A204.1 (cell line): ENCODE measurements around the gene BANF1.
"Not testable (repeated sequence)": the region's sequence is repeated elsewhere in the genome, so short reads cannot be mapped to it uniquely, and the experiment has no call there.

Source experiments
- FAIRE-seq: peaks from 2 replicates; lab custom pipeline; 2012; peaks lifted over from hg19 to GRCh38; lab: Jason Lieb, UNC

BANF1 gene

GRCh38 chr11:66011239-66011784 lies 9.0 kb downstream of the BANF1 start:
- no peak for FAIRE-seq

DNA sequence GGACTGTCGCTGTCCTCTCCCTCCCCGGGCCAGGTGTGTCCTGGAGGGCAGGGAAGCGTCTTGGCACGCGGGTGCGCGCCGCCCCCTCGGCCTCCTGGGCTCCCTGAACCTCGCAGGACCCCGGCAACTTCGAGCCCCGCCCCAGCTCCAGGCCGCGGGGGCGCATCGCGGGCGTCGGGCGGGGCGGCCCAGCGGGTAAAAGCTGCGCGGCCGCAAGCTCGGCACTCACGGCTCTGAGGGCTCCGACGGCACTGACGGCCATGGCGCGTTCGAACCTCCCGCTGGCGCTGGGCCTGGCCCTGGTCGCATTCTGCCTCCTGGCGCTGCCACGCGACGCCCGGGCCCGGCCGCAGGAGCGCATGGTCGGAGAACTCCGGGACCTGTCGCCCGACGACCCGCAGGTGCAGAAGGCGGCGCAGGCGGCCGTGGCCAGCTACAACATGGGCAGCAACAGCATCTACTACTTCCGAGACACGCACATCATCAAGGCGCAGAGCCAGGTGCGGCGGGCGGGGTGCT lies 9.5 kb downstream of the BANF1 start, which contains the start of gene CST6:
Gene CST6 (plus strand): TSS at position 224 of the 519 bp plus-strand sequence. CDS start 37 bp downstream, at position 261.
- FAIRE-seq = no peak

DNA sequence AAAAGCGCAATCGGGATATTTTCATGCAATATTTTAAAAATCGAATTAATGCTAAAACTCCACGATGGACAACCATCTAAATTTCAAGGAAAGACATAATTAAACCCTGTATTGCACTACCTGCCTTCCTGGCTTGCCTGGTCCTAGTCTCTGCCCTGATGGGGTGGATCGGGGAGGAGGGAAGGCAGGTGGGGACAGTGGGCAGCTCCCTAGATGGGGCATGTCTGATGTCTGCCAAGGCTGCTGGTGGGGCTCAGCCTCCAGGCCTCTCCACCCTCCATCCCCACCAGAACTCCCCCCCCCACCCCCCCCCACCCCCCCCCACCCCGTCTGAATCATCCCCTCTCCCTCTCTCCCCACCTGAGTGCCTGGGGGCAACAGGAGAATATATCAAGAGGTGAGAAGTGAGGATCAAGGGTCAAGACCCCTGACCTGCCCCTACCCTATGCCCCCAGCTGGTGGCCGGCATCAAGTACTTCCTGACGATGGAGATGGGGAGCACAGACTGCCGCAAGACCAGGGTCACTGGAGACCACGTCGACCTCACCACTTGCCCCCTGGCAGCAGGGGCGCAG lies 10.2 kb downstream of the BANF1 start:
- no peak for FAIRE-seq

DNA sequence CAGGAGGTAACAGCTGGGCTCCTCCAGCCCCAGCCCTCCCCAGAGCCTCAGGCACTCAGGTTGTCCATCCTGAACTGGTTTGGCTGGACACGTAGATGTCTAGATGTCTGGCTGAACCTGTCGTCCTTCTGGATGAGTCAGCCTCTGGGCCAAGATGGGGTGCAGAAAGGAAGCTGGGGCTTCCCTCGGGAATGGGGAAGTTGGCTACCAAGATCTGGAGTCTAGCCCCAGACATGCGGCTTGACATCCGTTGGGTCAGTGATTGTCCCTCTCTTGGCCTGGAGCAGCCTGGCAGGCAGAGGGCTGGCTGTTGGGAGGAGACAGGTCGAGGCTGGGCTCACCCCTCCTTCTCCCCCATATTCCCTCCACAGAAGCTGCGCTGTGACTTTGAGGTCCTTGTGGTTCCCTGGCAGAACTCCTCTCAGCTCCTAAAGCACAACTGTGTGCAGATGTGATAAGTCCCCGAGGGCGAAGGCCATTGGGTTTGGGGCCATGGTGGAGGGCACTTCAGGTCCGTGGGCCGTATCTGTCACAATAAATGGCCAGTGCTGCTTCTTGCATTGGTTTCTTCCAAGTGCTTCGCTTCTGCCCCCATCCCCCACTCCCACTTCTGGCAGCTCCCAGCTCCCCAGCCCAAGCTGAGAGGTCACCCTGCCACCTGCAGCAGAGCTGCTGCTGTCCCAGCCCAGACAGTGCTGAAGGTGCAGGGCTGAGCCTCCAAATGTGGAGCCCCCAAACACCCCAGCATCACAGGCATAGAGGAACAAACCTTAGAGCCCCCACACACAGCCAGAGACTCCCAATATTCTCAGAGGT lies 10.9 kb downstream of the BANF1 start:
- no peak for FAIRE-seq

DNA sequence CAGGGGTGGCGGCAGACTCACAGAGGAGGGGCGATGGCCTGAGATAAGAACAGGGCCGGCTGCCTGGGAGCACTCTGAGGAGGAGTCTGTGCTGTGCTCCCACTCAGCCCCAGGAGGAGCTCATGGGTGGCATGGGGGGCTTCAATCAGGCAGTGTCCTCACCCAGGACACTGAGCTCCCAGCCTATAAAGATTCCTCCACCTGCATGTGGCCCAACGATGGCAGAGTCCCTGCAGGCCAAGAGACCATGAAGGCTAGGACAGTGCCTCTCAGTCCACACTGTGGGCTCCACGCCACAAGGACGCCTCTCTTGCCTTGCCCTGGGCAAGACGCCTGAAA lies 11.4 kb downstream of the BANF1 start:
- no peak for FAIRE-seq

GRCh38 chr11:66014804-66015453 lies 12.6 kb downstream of the BANF1 start:
- FAIRE-seq = no peak

DNA sequence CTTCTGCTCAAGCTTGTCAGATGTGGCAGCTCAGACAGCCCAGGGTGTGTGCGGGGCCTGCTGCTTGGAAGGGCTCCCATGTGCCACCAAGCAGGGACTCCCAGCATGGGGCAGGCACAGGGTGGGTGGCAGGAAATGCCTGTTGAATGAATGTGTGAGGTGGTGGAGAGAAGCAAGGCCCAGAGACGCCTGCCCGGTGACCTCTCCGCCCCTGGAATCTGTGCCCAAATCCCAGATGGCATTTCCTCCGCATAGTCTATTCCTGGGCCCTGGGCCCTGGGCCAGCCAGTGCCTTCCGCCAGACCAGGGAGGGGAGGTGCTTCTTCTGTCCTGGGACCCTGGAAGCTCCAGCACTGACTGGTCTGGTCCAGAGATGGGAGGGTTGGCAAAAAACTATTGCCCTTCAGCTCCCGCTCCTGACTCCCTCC lies 13.2 kb downstream of the BANF1 start:
- no peak for FAIRE-seq

DNA sequence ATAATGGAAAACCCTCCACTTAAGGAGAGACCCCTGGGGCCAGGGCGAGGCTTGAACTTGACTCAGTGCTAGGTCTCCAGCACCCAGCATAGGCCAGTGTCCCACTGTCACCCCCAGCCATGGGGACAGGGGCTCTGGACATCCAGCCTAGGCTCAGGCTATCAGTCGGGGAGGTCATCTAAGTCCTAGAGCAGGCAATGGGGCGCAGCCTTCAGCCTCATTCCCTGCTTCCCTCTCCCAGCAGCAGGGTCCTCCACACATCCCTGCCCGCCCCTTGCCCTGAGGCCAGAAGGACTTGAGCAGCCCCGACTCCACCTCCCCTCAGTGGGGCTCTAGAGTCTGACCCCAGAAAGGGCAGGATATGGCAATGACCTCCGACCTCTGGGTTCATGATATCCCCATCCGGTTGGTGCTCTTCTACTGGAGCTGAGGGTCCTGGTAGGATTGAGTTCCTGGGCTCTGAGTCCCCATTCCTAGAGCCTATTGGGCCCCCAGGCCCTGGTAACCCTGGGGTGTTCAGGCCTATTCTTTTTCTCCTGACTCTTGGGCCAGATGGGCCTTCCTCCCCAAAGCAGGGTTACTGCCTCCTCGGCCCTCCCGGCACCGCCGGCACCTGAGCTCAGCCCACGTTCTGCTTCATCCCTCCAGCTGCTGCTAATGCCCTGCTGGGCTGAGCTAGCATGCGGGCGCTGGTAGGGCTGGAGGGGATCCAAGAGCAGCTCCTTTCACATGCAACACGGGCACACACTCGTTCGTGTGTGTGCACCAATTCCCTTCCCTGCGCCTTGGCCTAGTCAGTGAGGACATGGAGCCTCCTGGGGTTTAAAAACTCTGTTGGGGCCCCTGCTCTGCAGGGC lies 13.9 kb downstream of the BANF1 start:
- FAIRE-seq = no peak

DNA sequence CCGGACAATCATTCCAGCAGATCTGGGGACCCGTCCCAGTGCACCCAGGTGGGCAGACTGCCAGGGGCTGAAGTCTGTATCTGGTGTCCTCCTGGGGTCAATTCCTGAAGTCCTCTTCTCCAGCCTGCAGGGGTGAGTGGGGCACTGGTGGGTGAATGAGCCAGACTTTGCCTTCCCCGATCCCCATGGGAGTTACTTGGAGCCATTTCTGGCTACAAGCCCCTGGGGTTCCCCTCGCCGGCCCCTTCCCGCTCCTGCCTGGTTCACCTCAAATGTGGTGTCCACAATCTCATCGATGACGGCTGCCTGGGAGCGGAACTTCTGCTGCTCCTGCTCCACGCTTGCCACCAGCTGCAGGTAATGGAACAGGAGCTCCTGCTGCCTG lies 14.5 kb downstream of the BANF1 start:
- FAIRE-seq = no peak

GRCh38 chr11:66017321-66017720 lies 15.0 kb downstream of the BANF1 start:
- FAIRE-seq = no peak

- FAIRE-seq = no peak
Observed at GRCh38 chr11:66020212-66020611, 17.9 kb downstream of the BANF1 start.

GRCh38 chr11:66020618-66021357 lies 18.5 kb downstream of the BANF1 start:
- no peak for FAIRE-seq

- no peak for FAIRE-seq
Observed at GRCh38 chr11:66022401-66023185, 20.3 kb downstream of the BANF1 start.

DNA sequence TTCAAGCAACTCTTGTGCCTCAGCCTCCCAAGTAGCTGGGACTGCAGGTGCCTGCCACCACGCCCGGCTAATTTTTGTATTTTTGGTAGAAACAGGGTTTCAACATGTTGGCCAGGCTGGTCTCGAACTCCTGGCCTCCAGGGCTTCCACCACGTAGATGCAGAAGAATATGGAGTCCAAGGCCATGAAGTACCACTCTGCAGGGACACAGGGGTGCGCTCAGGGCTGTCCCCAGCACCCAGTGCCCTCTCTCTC lies 20.8 kb downstream of the BANF1 start:
- FAIRE-seq = not testable (repeated sequence)

DNA sequence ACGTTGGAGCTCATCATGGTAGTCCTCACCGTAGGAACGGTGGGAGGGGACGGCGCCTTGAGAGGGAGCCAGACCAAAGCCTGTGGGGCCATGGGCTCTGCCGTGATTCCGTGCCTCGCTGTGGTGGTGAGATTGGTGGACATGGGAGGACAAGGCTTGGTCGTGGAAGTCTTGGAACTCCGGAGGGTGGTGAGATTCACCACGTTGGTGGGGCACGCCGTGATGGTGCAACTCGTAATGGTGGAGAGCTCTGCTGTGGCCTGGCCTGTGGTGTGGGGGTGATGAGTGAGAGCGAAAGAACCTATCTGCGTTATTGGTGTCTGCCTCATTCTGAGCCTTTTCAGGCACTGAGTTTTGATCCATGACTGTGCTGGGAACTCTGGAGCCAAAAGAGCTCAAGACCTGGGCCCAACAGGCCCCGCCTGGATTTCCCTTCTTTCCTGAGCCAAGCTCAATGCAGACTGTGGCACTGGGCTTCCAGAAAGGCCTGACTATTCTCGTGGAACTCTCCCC lies 23.8 kb downstream of the BANF1 start, which contains the start of gene CATSPER1:
Gene CATSPER1 (minus strand): TSS at position 463 of the 513 bp plus-strand sequence. CDS start 100 bp downstream, at position 363.
- no peak for FAIRE-seq

DNA sequence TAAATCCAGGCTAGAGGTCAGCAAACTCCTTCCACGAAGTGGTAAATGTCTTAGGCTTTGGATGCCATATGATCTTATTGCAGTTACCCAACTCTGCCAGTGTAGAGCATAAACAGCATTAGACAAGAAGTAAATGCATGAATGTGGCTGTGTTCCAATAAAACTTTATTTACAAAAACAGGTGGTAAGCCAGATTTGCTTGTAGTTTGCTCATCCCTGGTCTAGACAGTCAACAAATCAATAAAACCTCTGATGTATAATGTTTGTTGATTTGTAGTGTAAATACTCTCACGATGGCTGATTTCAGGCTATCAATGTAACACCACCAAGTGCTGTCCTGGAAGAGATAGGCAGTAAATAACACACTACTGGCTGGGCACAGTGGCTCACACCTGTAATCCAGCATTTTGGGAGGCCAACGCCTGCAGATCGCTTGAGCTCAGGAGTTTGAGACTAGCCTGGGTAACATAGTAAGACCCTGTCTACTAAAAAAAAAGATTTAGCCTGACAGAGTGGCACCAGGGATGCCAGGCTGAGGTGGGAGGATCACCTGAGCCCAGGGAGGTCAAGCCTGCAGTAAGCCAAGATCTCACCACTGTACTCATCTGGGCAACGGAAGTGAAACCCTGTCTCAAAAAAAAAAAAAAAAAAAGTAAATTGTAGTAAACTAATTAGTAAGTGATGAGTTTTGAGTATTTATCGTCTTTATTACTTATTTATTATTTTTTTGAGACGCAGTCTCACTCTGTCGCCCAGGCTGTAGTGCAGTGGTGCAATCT lies 30.8 kb downstream of the BANF1 start:
- FAIRE-seq = no peak

DNA sequence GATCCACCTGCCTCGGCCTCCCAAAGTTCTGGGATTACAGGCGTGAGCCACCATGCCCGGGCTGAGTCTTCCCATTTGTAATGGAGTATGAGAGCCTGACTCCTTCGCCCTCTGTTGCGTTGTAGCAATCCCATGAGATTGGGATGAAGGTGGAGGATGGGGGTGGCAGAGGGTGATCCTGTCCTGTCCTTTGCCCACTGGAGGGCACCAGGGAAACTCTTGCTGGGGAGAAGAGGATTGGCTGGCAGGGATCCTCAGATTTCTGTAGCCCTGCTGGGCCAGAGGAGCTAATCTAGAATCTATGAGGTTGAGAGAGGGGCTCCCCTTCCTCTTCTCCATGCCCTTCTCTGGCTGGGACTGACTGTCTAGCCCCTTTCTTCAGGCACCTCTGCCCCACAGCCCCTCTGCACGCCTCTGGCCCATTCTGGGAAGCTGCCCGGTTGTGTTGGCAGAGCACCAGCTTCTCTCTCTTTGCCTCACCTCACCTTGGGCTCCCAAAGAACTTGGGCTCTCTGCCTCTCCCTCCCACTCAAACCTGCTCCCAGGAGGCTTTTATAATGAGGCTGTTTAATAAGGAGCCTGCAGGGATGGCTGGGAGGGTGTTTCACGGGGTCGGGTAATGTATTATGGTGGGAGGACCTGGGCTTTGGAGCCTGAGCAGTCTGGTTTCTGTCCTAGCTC lies 33.5 kb downstream of the BANF1 start:
- FAIRE-seq = no peak

DNA sequence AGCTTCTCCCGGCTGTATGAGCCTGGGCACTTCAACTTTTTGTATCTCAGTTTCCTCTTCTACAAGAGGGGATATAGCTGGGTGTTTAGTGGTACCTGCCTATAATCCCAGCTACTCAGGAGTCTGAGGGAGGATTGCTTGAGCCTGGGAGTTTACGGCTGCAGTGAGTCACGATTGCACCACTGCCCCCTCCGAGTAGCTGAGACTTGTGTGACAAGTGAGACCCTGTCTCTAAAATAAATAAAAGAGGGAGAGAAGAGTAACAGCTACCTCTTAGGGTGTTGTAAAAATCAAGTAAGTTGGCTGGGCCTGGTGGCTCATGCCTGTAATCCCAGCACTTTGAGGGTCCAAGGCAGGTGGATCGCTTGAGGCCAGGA lies 34.0 kb downstream of the BANF1 start:
- FAIRE-seq = no peak

DNA sequence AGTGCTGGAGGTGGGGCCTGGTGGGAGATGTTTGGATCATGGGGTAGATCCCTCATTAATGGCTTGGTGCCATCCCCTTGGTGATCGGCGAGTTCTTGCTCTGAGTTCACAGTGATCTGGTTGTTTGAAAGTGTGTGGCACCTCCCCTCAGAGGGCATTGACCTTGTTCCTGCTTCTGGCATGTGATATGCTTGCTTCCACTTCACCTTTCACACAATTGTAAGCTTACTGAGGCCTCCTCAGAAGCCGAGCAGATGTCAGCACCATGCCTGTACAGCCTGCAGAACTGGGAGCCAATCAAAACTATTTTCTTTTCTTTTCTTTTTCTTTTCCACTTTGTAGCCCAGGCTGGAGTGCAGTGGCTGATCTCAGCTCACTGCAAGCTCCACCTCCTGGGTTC lies 35.0 kb downstream of the BANF1 start:
- FAIRE-seq = no peak
